ENCODE results near the gene EIF3B. TPM values are rescaled to one million over a fixed set of nuclear protein-coding genes. Genes with fewer than 3 reads are reported as not detected.
"Not testable (repeated sequence)": the region's sequence is repeated elsewhere in the genome, so short reads cannot be mapped to it uniquely, and the experiment has no call there.

EIF3B gene
- total RNA-seq, 1 donor from 2014 or later: 141 TPM

GRCh38 chr7:2376351-2377154 is 21.9 kb downstream of the EIF3B start:
- no peak for DNase-seq (ENCODE audit: low read depth in 2 of 2)

DNA sequence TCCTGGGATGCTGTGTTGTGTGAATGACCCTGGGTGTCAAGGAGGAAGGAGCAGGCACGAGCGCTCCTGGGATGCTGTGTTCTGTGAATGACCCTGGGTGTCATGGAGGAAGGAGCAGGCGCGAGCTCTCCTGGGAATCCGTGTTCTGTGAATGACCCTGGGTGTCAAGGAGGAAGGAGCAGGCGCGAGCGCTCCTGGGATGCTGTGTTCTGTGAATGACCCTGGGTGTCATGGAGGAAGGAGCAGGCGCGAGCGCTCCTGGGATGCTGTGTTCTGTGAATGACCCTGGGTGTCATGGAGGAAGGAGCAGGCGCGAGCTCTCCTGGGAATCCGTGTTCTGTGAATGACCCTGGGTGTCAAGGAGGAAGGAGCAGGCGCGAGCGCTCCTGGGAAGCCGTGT is 22.9 kb downstream of the EIF3B start:
- DNase-seq (ENCODE audit: low read depth in 2 of 2): not testable (repeated sequence)

DNA sequence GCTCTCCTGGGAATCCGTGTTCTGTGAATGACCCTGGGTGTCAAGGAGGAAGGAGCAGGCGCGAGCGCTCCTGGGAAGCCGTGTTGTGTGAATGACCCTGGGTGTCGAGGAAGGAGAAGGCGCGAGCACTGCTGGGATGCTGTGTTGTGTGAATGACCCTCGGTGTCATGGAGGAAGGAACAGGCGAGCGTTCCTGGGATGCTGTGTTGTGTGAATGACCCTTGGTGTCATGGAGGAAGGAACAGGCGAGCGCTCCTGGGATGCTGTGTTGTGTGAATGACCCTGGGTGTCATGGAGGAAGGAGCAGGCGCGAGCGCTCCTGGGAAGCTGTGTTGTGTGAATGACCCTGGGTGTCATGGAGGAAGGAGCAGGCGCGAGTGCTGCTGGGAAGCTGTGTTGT is 23.5 kb downstream of the EIF3B start:
- peak in 1 of 2 donors; percentile 41 for DNase-seq (ENCODE audit: low read depth in 2 of 2)

DNA sequence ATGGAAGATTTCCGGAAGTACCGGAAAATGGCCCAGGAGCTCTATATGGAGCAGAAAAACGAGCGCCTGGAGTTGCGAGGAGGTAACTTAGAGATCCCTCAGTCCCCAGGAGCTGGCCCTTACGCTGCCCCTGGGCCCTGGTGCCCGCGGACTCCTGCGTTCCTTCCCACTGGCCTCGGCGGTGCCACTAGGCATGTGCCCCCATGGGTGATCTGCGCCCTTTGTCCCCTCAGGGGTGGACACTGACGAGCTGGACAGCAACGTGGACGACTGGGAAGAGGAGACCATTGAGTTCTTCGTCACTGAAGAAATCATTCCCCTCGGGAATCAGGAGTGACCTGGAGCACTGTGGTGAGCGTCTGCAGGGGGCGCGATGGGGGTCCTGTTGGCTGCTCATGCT is 24.5 kb downstream of the EIF3B start:
- DNase-seq (ENCODE audit: low read depth in 2 of 2): no peak

- DNase-seq (ENCODE audit: low read depth in 2 of 2): no peak
These were observed 25.3 kb downstream of the EIF3B start for GRCh38 chr7:2379821-2380450.

GRCh38 chr7:2380461-2380860 is 25.8 kb downstream of the EIF3B start:
- DNase-seq (ENCODE audit: low read depth in 2 of 2): no peak

- no peak for DNase-seq (ENCODE audit: low read depth in 2 of 2)
These were observed 26.6 kb downstream of the EIF3B start for GRCh38 chr7:2381227-2381626.

DNA sequence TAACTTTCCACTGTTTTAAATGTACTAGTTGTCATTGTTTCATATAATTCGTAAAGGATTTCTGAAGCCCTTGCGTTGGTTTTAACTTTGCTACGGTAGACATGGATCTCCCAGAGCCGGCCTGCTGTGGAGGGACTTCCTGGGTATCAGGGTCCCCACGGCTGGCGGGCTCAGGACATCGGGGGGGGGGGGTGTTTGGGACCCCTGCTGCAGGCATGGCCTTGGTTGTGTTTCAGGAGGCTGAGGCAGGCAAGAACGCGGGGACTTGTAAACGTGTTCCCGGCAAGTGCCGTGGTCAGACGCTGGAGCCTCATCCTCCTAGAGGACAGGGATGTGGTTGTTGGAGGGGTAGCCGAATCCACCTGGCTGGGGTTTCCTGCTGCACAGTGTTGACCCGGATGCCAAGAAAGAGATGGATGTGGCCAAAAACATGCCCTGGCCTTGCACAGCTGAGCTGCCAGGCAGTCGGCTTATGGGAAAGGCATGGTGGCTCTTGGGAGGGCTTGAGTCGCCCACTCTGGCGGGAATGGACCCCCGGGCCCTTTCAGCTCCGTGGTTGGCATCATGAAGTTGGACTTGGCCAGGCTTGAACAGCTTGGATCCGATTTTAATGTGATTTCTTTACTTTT is 27.4 kb downstream of the EIF3B start:
- no peak for DNase-seq (ENCODE audit: low read depth in 2 of 2)

- DNase-seq (ENCODE audit: low read depth in 2 of 2): no peak
These were observed 29.1 kb downstream of the EIF3B start for GRCh38 chr7:2383543-2384274.

- peak in 1 of 2 donors; percentile 49 for DNase-seq (ENCODE audit: low read depth in 2 of 2)
These were observed 30.0 kb downstream of the EIF3B start for GRCh38 chr7:2384354-2385243.

GRCh38 chr7:2386122-2386521 is 31.5 kb downstream of the EIF3B start:
- DNase-seq (ENCODE audit: low read depth in 2 of 2): not testable (repeated sequence)

GRCh38 chr7:2386964-2387669 is 32.5 kb downstream of the EIF3B start:
- DNase-seq (ENCODE audit: low read depth in 2 of 2): no peak

DNA sequence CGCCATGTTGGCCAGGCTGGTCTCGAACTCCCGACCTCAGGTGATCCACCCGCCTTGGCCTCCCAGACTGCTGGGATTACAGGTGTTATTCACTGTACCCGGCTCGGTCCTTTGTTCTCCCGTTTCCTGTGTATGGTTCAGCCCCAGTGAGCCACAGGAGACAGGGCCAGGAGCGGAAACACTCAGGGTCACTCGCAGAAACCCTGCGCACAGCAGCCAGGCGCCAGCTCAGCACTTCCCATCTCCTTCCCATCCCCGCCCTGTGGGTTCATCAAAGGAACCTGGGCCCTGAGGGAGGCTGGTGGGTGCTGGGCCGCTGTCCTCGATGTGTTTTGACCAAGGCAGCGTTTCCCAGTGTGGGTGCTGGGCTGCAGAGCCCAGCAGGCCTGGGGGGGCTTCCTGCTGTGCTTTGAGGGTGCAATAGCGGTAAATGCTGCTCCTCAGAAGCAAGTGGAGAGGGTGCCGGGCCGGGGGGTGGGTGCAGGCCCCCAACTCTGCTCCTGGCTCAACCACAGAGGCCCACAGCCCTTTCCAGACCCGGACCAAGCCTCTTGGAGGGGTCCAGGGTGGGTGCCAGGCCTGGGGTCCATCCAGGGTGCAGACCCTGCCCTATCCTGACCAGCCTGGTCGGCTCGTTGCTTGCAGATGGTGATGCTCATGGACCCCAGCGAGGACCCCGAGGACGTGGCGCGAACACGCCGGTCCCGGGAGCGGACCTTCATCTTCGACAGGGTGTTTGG is 33.4 kb downstream of the EIF3B start:
- DNase-seq (ENCODE audit: low read depth in 2 of 2): peak; percentile 93 to 94

DNA sequence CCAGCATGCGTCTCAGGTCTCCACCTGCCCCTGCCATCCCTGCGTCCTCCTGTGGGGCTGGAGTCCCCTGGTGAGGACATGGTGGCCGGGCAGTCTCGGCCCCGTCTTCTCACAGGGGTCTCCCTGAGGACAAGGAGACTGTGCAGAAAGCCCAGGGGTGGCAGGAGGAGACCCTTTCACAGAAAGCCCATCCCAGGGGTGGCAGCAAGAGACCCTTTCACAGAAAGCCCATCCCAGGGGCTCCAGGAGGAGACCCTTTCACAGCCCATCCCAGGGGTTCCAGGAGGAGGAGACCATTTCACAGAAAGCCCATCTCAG is 34.0 kb downstream of the EIF3B start:
- no peak for DNase-seq (ENCODE audit: low read depth in 2 of 2)

GRCh38 chr7:2390020-2390816 is 35.6 kb downstream of the EIF3B start:
- DNase-seq (ENCODE audit: low read depth in 2 of 2): peak in 1 of 2 donors; percentile 42

- no peak for DNase-seq (ENCODE audit: low read depth in 2 of 2)
These were observed 39.1 kb downstream of the EIF3B start for GRCh38 chr7:2393706-2394105.

GRCh38 chr7:2394566-2395082 is 40.0 kb downstream of the EIF3B start:
- no peak for DNase-seq (ENCODE audit: low read depth in 2 of 2)

- DNase-seq (ENCODE audit: low read depth in 2 of 2): no peak
These were observed 43.9 kb downstream of the EIF3B start for GRCh38 chr7:2398506-2398905.
